Measurements from ENCODE around the gene CHEK1. TPM values are rescaled to one million over a fixed set of nuclear protein-coding genes. Genes with fewer than 3 reads are reported as not detected.

The CHEK1 gene
- total RNA-seq, 2 donors from 2014 or later, result 15.6 to 44.6 TPM

DNA sequence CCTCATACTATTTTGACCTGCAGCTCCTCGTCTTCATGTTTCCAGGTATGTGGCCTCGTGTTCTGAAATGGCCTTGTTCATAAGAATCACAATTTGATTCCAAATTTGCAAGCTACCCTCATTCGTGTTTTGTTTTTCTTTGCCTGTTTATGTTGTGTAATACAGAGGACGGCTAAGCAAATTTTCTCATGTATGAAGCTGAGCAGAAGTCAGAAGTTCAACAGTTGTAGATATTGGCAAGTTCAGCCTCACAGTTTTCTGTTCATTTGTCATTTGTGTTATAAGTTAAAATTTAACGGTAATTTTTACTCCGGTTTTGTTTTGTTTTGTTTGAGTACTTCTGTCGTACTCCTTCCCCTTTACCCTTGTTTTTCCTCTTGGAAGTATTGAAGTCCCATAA is 15.4 kb upstream of the CHEK1 start:
- Histone ChIP-seq H3K27ac (no peak overlapping the region), H3K9me3 (no peaks in the 10 kb centered on the region), H3K27me3 (no peaks in the 10 kb centered on the region), H3K36me3 (peaks cover 39% of the 10 kb centered on the region), H3K4me1 (no peaks in the 10 kb centered on the region), H3K4me3 (no peak overlapping the region), H3K9ac (ENCODE audit: low read depth in 2 of 2, low read length in 2 of 2) (no peak overlapping the region)
- intact Hi-C loops (cut with DNase I), result no loop called here
- DNase-seq, result no peak
- TF ChIP-seq, protein P1, sequence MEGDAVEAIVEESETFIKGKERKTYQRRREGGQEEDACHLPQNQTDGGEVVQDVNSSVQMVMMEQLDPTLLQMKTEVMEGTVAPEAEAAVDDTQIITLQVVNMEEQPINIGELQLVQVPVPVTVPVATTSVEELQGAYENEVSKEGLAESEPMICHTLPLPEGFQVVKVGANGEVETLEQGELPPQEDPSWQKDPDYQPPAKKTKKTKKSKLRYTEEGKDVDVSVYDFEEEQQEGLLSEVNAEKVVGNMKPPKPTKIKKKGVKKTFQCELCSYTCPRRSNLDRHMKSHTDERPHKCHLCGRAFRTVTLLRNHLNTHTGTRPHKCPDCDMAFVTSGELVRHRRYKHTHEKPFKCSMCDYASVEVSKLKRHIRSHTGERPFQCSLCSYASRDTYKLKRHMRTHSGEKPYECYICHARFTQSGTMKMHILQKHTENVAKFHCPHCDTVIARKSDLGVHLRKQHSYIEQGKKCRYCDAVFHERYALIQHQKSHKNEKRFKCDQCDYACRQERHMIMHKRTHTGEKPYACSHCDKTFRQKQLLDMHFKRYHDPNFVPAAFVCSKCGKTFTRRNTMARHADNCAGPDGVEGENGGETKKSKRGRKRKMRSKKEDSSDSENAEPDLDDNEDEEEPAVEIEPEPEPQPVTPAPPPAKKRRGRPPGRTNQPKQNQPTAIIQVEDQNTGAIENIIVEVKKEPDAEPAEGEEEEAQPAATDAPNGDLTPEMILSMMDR (IDR thresholded peaks at IDR 0.05), result no peak

DNA sequence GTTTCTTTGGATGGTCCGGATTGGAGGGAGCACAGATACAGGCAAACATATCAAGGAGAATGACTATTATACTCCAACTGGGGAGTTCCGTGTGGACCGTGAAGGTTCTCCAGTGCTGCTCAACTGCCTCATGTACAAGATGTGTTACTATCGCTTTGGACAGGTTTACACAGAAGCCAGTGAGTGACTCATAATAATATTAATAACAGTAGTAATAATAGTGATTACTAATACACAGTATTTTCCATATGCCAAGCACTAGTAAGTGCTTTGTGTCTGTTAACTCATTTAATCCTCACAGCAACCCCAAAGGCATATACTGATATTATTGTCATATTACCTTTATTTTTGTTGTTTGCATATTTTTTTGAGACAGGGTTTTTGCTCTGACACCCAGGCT is 6.6 kb upstream of the CHEK1 start:
- intact Hi-C loops (cut with DNase I), result loop anchor here (5.0 kb wide), 1 partner anchor 36 kb away; no protein-coding TSS in a partner anchor
- H3K9me3 ChIP-seq, result no peaks in the 10 kb centered on the region
- no peak overlapping the region for H3K9ac ChIP-seq (ENCODE audit: low read depth in 2 of 2, low read length in 2 of 2)
- no peaks in the 10 kb centered on the region for H3K27me3 ChIP-seq
- TF ChIP-seq, protein P1 (IDR thresholded peaks at IDR 0.05), result no peak
- H3K36me3 ChIP-seq, result peaks cover 32% of the 10 kb centered on the region
- H3K4me3 ChIP-seq, result no peak overlapping the region
- DNase-seq, result no peak
- no peak overlapping the region for H3K27ac ChIP-seq
- no peaks in the 10 kb centered on the region for H3K4me1 ChIP-seq

DNA sequence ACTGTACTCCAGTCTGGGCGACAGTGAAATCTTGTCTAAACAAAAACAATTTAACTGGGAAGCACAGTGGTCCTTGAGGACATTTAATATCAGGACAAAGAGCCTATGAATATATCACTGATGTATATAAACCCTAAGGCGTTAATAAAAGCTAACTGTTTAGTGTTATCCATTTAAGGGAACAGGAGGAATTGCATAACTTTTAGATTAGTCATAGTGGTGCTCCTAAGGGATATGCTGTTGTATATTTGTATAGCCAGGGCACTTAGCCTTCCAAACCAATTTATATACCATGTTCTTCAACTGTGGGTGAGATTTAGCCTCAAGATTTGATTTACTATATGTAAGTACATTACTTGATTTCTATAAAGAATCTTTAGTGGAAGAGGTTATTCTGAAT is 3.0 kb upstream of the CHEK1 start:
- TF ChIP-seq, protein P1 (IDR thresholded peaks at IDR 0.05), result no peak
- peaks cover 4% of the 10 kb centered on the region for H3K4me1 ChIP-seq
- H3K4me3 ChIP-seq, result no peak overlapping the region
- peaks cover 16% of the 10 kb centered on the region for H3K36me3 ChIP-seq
- no peak for DNase-seq
- H3K27me3 ChIP-seq, result no peaks in the 10 kb centered on the region
- H3K27ac ChIP-seq, result no peak overlapping the region
- no peaks in the 10 kb centered on the region for H3K9me3 ChIP-seq
- H3K9ac ChIP-seq (ENCODE audit: low read depth in 2 of 2, low read length in 2 of 2), result no peak overlapping the region
- intact Hi-C loops (cut with DNase I), result no loop called here

DNA sequence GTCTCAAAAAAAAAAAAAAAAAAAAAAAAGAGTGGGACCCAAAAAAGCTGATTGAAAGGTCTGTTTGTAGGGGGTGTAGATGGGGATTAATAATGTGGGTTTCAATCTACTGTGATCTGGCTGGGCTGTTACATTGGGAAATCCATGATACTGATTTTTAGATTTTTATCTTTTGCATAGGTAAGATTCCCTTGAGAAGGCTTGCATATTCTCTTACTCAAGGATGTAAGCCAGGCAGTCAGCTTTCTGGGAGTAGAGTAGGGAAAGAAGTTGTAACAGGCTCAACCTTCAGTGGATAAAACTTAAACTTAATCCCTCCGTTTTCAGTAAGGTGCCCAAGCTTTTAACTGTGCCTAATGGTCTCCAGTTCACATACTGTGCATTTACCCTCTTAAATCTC is 1.9 kb upstream of the CHEK1 start:
- no peak overlapping the region for H3K27ac ChIP-seq
- no peak for DNase-seq
- TF ChIP-seq, protein P1 (IDR thresholded peaks at IDR 0.05), result no peak
- no peak overlapping the region for H3K9ac ChIP-seq (ENCODE audit: low read depth in 2 of 2, low read length in 2 of 2)
- no peak overlapping the region for H3K4me3 ChIP-seq
- intact Hi-C loops (cut with DNase I), result no loop called here
- H3K9me3 ChIP-seq, result no peaks in the 10 kb centered on the region
- H3K36me3 ChIP-seq, result peaks cover 13% of the 10 kb centered on the region
- no peaks in the 10 kb centered on the region for H3K27me3 ChIP-seq
- peaks cover 4% of the 10 kb centered on the region for H3K4me1 ChIP-seq

DNA sequence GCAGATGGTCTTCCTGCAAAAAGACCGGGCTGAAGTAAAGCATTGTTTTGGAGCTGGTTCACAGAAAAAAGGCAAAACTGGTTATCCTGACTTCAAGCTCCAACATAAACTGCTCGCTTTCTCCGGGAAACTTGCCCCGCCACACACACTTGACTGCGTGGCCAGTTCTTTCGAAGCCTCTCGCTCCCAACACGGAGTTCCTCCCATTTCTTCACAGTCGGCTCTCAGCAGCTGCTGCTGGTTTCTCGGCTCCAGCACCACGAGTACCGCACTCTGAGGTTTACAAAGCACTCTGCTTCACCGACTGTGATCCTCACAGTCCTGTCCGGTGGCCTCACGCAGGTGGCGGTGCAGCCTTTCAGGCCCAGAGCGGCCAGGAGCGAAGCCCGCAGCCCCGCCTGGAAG is 264 bp downstream of the CHEK1 start:
- TF ChIP-seq, protein P1 (IDR thresholded peaks at IDR 0.05), result no peak
- intact Hi-C loops (cut with DNase I), result no loop called here
- Histone ChIP-seq H3K4me3 (peak overlapping the region; percentile 76), H3K9ac (ENCODE audit: low read depth in 2 of 2, low read length in 2 of 2) (peak overlapping the region; percentile 75 to 92), H3K27ac (peak overlapping the region; percentile 89), H3K27me3 (no peaks in the 10 kb centered on the region), H3K4me1 (peaks cover 4% of the 10 kb centered on the region), H3K36me3 (no peaks in the 10 kb centered on the region), H3K9me3 (no peaks in the 10 kb centered on the region)
- no peak for DNase-seq

Measured in colonic mucosa (tissue), 4 donors.